BE2C (cell line): ENCODE results near the gene TCF7L2.
A peak's percentile ranks its signal among the peaks of the same experiment; 100 is the strongest.

Experiments used
- DNase-seq: peaks from one replicate; pipeline ENCODE4 v3.0.0-alpha.2; 2020
- H3K27me3 ChIP-seq: fragments of 250-450 bp; sonication (Bioruptor Pico); 2 replicates; pipeline ENCODE4 v1.5.1; 2020; ENCODE audit warnings: mild to moderate bottlenecking
- H3K36me3 ChIP-seq: fragments of 250-450 bp; sonication (Bioruptor Pico); 2 replicates; pipeline ENCODE4 v1.5.1; 2020; ENCODE audit warnings: mild to moderate bottlenecking
- H3K4me1 ChIP-seq: fragments of 250-450 bp; sonication (Bioruptor Pico); 2 replicates; pipeline ENCODE4 v1.5.1; 2020
- H3K4me3 ChIP-seq: 2 replicates; pipeline ENCODE4 v1.5.1; 2011; ENCODE audit warnings: low read depth, low read length
- H3K9me3 ChIP-seq: fragments of 250-450 bp; sonication (Bioruptor Pico); 2 replicates; pipeline ENCODE4 v1.5.1; 2020
- CTCF ChIP-seq: IDR thresholded peaks from 2 replicates; pipeline ENCODE4 v1.5.1; 2012; ENCODE audit warnings: mild to moderate bottlenecking, low read depth, low read length

TCF7L2 gene

GRCh38 chr10:113168584-113168983, 218.5 kb downstream of the TCF7L2 start:
- H3K36me3 ChIP-seq, result peaks cover 12% of the 10 kb centered on the region
- no peak for DNase-seq
- no peaks in the 10 kb centered on the region for H3K27me3 ChIP-seq
- H3K9me3 ChIP-seq, result no peaks in the 10 kb centered on the region
- H3K4me1 ChIP-seq, result peaks cover 53% of the 10 kb centered on the region
- no peak for TF ChIP-seq CTCF
- H3K4me3 ChIP-seq, result no peak overlapping the region

GRCh38 chr10:113169111-113169510, 219.1 kb downstream of the TCF7L2 start:
- peak; percentile 33 for DNase-seq
- peaks cover 53% of the 10 kb centered on the region for H3K4me1 ChIP-seq
- H3K27me3 ChIP-seq, result no peaks in the 10 kb centered on the region
- H3K9me3 ChIP-seq, result no peaks in the 10 kb centered on the region
- H3K36me3 ChIP-seq, result peaks cover 12% of the 10 kb centered on the region
- TF ChIP-seq CTCF, result no peak
- no peak overlapping the region for H3K4me3 ChIP-seq

- Histone ChIP-seq H3K4me1 (peaks cover 53% of the 10 kb centered on the region), H3K4me3 (no peak overlapping the region), H3K27me3 (no peaks in the 10 kb centered on the region), H3K9me3 (no peaks in the 10 kb centered on the region), H3K36me3 (peaks cover 10% of the 10 kb centered on the region)
- TF ChIP-seq CTCF, result no peak
- DNase-seq, result peak; percentile 36
Measured at GRCh38 chr10:113169853-113170460, 219.9 kb downstream of the TCF7L2 start.

GRCh38 chr10:113171662-113172061, 221.6 kb downstream of the TCF7L2 start:
- no peak for TF ChIP-seq CTCF
- H3K27me3 ChIP-seq, result no peaks in the 10 kb centered on the region
- H3K4me1 ChIP-seq, result peaks cover 65% of the 10 kb centered on the region
- H3K4me3 ChIP-seq, result no peak overlapping the region
- H3K9me3 ChIP-seq, result no peaks in the 10 kb centered on the region
- 0 out of 2 replicates have a peak, but pooled peaks cover 2% of the 10 kb centered on the region for H3K36me3 ChIP-seq
- DNase-seq, result peak; percentile 86

GRCh38 chr10:113175176-113175575, 225.1 kb downstream of the TCF7L2 start:
- Histone ChIP-seq H3K36me3 (no peaks in the 10 kb centered on the region), H3K4me1 (peaks cover 55% of the 10 kb centered on the region), H3K9me3 (no peaks in the 10 kb centered on the region), H3K4me3 (no peak overlapping the region), H3K27me3 (no peaks in the 10 kb centered on the region)
- no peak for DNase-seq
- no peak for TF ChIP-seq CTCF

GRCh38 chr10:113175756-113176651, 226.0 kb downstream of the TCF7L2 start:
- Histone ChIP-seq H3K27me3 (no peaks in the 10 kb centered on the region), H3K4me3 (no peak overlapping the region), H3K4me1 (peaks cover 56% of the 10 kb centered on the region), H3K9me3 (no peaks in the 10 kb centered on the region), H3K36me3 (no peaks in the 10 kb centered on the region)
- no peak for TF ChIP-seq CTCF
- no peak for DNase-seq
